ENCODE measurements around the gene ACY1. TPM values are rescaled to one million over a fixed set of nuclear protein-coding genes. Genes with fewer than 3 reads are reported as not detected.

ACY1 gene
- total and polyA plus RNA-seq, 8 donors: 8.0 to 60.6 (median 38.3) TPM; not detected in 1

DNA sequence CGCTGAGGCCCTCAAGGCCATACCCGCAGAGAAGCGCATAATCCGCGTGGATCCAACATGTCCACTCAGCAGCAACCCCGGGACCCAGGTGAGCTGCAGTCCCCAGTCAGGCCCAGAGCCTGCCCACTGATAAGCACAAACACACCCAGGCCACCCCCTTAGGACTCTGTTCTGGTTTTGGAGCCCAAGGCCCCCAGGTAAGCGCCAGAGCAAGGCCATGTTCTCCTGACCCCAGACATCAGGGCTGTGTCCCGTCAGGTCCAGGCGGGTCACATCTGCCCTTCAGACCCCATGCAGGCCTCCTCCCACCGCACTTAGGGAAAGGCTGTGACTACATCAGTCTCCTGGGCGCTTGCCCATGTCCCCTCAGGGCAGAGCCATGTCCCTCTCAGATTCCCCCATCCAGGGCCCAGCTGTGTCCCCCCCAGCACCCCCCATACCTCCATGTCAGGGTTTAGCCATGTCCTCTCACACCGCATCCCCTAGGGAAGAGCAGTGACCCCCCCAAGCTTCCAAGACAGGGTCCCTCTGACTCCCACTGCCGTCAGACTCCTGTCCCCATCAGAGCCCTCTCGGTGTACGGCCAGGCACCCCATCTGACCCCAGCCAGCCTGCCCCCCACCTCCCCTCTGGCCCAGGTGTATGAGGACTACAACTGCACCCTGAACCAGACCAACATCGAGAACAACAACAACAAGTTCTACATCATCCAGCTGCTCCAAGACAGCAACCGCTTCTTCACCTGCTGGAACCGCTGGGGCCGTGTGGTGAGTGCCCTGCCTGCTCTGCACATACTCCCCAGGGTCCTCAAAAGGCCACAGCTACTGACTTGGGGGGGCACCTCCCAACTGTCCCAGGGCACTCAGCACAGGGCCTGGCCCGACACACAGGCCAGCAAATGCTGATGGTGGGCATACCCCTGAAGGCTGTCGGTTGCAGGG, 39.6 kb upstream of the ACY1 start:
- Histone ChIP-seq H3K27ac (peak overlapping the region; percentile 83 to 95 (median 91)), H3K9me3 (no peaks in the 10 kb centered on the region), H3K27me3 (no peaks in the 10 kb centered on the region), H3K4me1 (peaks cover 26 to 36% (median 31%) of the 10 kb centered on the region in 4 donors), H3K4me3 (peak overlapping the region; percentile 70 to 97 (median 89)), H3K36me3 (peaks cover 0 to 53% (median 40%) of the 10 kb centered on the region in 4 donors)
- 91 to 96% (median 93%) methylated on average over 17 to 21 of the region's 21 CpGs for whole genome bisulfite sequencing, 5 donors
- peak in 1 of 2 donors; percentile 28 for DNase-seq
- intact Hi-C loops (cut with DNase I; ENCODE audit: low total_unique reads): loop anchor here (10.0 kb wide), 1 partner anchor 201 kb away; no protein-coding TSS in a partner anchor
- no peak for TF ChIP-seq POLR2A (IDR thresholded peaks at IDR 0.05)
- no peak for TF ChIP-seq POLR2AphosphoS5 (IDR thresholded peaks at IDR 0.05)
- no peak for TF ChIP-seq EP300 (IDR thresholded peaks at IDR 0.05)
- TF ChIP-seq, protein P1, sequence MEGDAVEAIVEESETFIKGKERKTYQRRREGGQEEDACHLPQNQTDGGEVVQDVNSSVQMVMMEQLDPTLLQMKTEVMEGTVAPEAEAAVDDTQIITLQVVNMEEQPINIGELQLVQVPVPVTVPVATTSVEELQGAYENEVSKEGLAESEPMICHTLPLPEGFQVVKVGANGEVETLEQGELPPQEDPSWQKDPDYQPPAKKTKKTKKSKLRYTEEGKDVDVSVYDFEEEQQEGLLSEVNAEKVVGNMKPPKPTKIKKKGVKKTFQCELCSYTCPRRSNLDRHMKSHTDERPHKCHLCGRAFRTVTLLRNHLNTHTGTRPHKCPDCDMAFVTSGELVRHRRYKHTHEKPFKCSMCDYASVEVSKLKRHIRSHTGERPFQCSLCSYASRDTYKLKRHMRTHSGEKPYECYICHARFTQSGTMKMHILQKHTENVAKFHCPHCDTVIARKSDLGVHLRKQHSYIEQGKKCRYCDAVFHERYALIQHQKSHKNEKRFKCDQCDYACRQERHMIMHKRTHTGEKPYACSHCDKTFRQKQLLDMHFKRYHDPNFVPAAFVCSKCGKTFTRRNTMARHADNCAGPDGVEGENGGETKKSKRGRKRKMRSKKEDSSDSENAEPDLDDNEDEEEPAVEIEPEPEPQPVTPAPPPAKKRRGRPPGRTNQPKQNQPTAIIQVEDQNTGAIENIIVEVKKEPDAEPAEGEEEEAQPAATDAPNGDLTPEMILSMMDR (IDR thresholded peaks at IDR 0.05): no peak

DNA sequence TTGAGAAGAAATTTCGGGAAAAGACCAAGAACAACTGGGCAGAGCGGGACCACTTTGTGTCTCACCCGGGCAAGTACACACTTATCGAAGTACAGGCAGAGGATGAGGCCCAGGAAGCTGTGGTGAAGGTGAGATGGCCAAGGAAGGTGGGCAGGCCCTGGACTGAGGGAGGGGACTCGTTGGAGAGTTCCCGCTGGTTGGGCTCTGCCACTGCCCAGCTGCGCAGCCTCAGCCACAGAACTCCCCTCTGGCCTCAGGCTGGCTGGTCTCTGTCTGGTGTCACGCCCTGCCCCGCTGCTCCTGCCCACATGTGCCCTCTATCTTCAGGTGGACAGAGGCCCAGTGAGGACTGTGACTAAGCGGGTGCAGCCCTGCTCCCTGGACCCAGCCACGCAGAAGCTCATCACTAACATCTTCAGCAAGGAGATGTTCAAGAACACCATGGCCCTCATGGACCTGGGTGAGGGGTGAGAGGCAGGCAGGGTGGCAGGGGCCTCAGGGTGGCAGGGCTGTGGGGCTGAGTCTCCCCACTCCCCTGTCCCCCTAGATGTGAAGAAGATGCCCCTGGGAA, 38.8 kb upstream of the ACY1 start:
- peaks cover 26 to 36% (median 31%) of the 10 kb centered on the region in 4 donors for H3K4me1 ChIP-seq

DNA sequence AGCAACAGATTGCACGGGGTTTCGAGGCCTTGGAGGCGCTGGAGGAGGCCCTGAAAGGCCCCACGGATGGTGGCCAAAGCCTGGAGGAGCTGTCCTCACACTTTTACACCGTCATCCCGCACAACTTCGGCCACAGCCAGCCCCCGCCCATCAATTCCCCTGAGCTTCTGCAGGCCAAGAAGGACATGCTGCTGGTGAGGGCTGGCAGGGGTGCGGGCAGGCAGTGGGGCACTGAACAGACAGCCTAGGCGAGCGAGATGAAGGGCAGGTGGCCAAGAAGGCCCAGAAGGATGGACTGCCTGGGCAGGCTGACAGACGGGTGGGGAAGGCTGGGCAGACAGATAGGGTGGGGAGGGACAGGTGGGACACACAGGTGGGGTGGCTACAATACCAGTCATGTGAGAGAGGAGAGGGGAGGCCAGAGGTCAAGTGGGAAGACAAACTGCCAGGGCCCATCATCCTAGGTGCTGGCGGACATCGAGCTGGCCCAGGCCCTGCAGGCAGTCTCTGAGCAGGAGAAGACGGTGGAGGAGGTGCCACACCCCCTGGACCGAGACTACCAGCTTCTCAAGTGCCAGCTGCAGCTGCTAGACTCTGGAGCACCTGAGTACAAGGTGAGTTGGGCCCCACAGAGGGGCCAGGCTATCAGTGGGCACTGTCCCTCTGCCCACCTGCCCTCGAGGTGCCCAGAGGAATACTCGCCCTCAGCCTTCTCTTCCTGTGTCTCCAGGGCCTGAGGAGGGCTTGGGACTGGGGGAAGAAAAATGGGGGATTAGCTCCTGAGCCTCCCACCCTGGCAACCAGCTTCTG, 38.1 kb upstream of the ACY1 start:
- peaks cover 0 to 55% (median 42%) of the 10 kb centered on the region in 4 donors for H3K36me3 ChIP-seq
- H3K27ac ChIP-seq: no peak overlapping the region
- intact Hi-C loops (cut with DNase I; ENCODE audit: low total_unique reads): loop anchor here (10.0 kb wide), 1 partner anchor 200 kb away; no protein-coding TSS in a partner anchor
- WGBS, 5 donors: 85 to 89% (median 87%) methylated on average over 14 to 18 of the region's 18 CpGs
- peaks cover 24 to 30% (median 26%) of the 10 kb centered on the region in 4 donors for H3K4me1 ChIP-seq
- no peaks in the 10 kb centered on the region for H3K9me3 ChIP-seq
- H3K27me3 ChIP-seq: no peaks in the 10 kb centered on the region
- TF ChIP-seq POLR2A (IDR thresholded peaks at IDR 0.05) (no peak), POLR2AphosphoS5 (IDR thresholded peaks at IDR 0.05) (no peak), EP300 (IDR thresholded peaks at IDR 0.05) (no peak)
- TF ChIP-seq, protein P1 (IDR thresholded peaks at IDR 0.05): no peak
- peak in 1 of 2 donors; percentile 5 for DNase-seq
- no peak overlapping the region for H3K4me3 ChIP-seq

More for the DNA sequence above, 38.8 kb upstream of the ACY1 start:
- Histone ChIP-seq H3K9me3 (no peaks in the 10 kb centered on the region), H3K36me3 (peaks cover 0 to 55% (median 42%) of the 10 kb centered on the region in 4 donors), H3K27me3 (no peaks in the 10 kb centered on the region), H3K27ac (no peak overlapping the region), H3K4me3 (no peak overlapping the region)
- peak in 1 of 2 donors; percentile 1 for DNase-seq
- no peak for TF ChIP-seq POLR2AphosphoS5 (IDR thresholded peaks at IDR 0.05)
- no peak for TF ChIP-seq POLR2A (IDR thresholded peaks at IDR 0.05)
- TF ChIP-seq, protein P1 (IDR thresholded peaks at IDR 0.05): no peak
- no peak for TF ChIP-seq EP300 (IDR thresholded peaks at IDR 0.05)
- 80 to 93% (median 90%) methylated on average over 10 to 11 of the region's 11 CpGs for WGBS, 5 donors
- intact Hi-C loops (cut with DNase I; ENCODE audit: low total_unique reads): loop anchor here (10.0 kb wide), 1 partner anchor 200 kb away; no protein-coding TSS in a partner anchor
